Panc1 (cell line): ENCODE results near the gene RILPL1. TPM values are rescaled to one million over a fixed set of nuclear protein-coding genes. Genes with fewer than 3 reads are reported as not detected.
"Not testable (repeated sequence)": the region's sequence is repeated elsewhere in the genome, so short reads cannot be mapped to it uniquely, and the experiment has no call there.

Experiments
- ATAC-seq: fragments of 200-7000 bp; cut with Tn5 transposase; 2 replicates; pipeline ENCODE4 v1.9.1; 2020; ENCODE audit warnings: mild to moderate bottlenecking, moderate library complexity
- BruUV-seq: library from RNA; stranded (reverse); fragments of 400-500 nt; replicated peaks from 2 replicates; lab custom pipeline; 2021; lab: Mats Ljungman, UMichigan
- CTCF ChIA-PET: fragments of 300-600 bp; sonication (Branson Sonifier 250); formaldehyde crosslinking; loops from one replicate; lab custom pipeline; 2022; ENCODE audit warnings: antibody characterized with exemption; lab: Charles Lee
- POLR2A ChIA-PET: fragments of 300-600 bp; sonication (Branson Sonifier 250); formaldehyde crosslinking; loops from one replicate; lab custom pipeline; 2022; ENCODE audit warnings: antibody characterized with exemption; lab: Charles Lee
- DNase-seq: peaks from one replicate; pipeline ENCODE4 v3.0.0-alpha.2; 2010; ENCODE audit warnings: low read depth, low spot score
- H3K27ac ChIP-seq: 2 replicates; pipeline ENCODE4 v1.5.1; 2011; ENCODE audit warnings: mild to moderate bottlenecking, low read length, inconsistent platforms
- H3K27me3 ChIP-seq: fragments of 200-500 bp; sonication (Bioruptor generic); 2 replicates; pipeline ENCODE4 v1.6.0; 2014; ENCODE audit warnings: low read length, inconsistent platforms; ENCODE audit not compliant: control insufficient read depth, insufficient read depth
- H3K36me3 ChIP-seq: fragments of 200-500 bp; sonication (Bioruptor generic); 2 replicates; pipeline ENCODE4 v1.5.1; 2014; ENCODE audit warnings: inconsistent platforms, mild to moderate bottlenecking, low read length, moderate library complexity; ENCODE audit not compliant: control insufficient read depth, insufficient read depth
- H3K4me1 ChIP-seq: 2 replicates; pipeline ENCODE4 v1.5.1; 2011; ENCODE audit warnings: inconsistent platforms, mild to moderate bottlenecking, low read length, moderate library complexity; ENCODE audit not compliant: control insufficient read depth, insufficient read depth
- H3K4me3 ChIP-seq, 2 experiments: 2 replicates each; pipeline ENCODE4 v1.5.1; 2011 to 2012; ENCODE audit warnings: low read depth in 2 of 2, low read length in 2 of 2, mild to moderate bottlenecking in 2 of 2, inconsistent platforms in 1 of 2, moderate library complexity in 1 of 2
- H3K9me3 ChIP-seq: fragments of 200-500 bp; sonication (Bioruptor generic); 2 replicates; pipeline ENCODE4 v1.5.1; 2014; ENCODE audit warnings: low read depth, mild to moderate bottlenecking, inconsistent platforms, low read length, moderate library complexity; ENCODE audit not compliant: control insufficient read depth, insufficient read depth
- CTCF ChIP-seq: fragments of 450-650 bp; IDR thresholded peaks from 2 replicates; pipeline ENCODE4 v1.5.1; 2017; ENCODE audit warnings: mild to moderate bottlenecking
- POLR2AphosphoS5 ChIP-seq: IDR thresholded peaks from 2 replicates; pipeline ENCODE4 v1.6.1; 2012; ENCODE audit warnings: mild to moderate bottlenecking, low read depth, low read length, moderate library complexity
- REST ChIP-seq, 2 experiments: IDR thresholded peaks; 2 replicates each; pipeline ENCODE4 v1.6.1; 2011 to 2012; ENCODE audit warnings: low read depth in 2 of 2, control low read depth in 1 of 2, low read length in 1 of 2, mild to moderate bottlenecking in 1 of 2, moderate library complexity in 1 of 2; ENCODE audit not compliant: insufficient read depth in 1 of 2
- SIN3A ChIP-seq: IDR thresholded peaks from 2 replicates; pipeline ENCODE4 v1.6.1; 2012; ENCODE audit warnings: low read depth, mild to moderate bottlenecking, low read length, moderate library complexity, borderline replicate concordance; ENCODE audit not compliant: insufficient read depth
- TCF7L2 ChIP-seq: IDR thresholded peaks from 2 replicates; pipeline ENCODE4 v1.6.1; 2011; ENCODE audit warnings: mild to moderate bottlenecking, low read depth, low read length, inconsistent platforms
- in situ Hi-C: cut with HindIII; loops from 2 replicates; pipeline ENCODE4 v1.10.0; 2016; ENCODE audit warnings: low sequenced_read_pairs, low pct_unique_long_range_greater_than_20kb
- intact Hi-C: fragments of 100-400 bp; cut with micrococcal nuclease; formaldehyde crosslinking; loops from one replicate; pipeline ENCODE4 v1.10.0; 2022; ENCODE audit not compliant: unreplicated experiment
- total RNA-seq: library from RNA; stranded (reverse); gene quantifications from one replicate; pipeline ENCODE4 v1.2.1, GENCODE V29; 2021; ENCODE audit not compliant: unreplicated experiment

Gene RILPL1
- total RNA-seq, 1 experiment from 2014 or later = 16.2 TPM

GRCh38 chr12:123482876-123483275 is 50.6 kb downstream of the RILPL1 start:
- CTCF ChIA-PET = interaction anchor here (0.6 kb wide), 1 partner anchor 50 kb away, joined by 4 read pairs; no protein-coding TSS in a partner anchor
- POLR2A ChIA-PET = interaction anchor here (0.8 kb wide), 1 partner anchor 26 kb away, joined by 3 read pairs; no protein-coding TSS in a partner anchor
- no peak for TF ChIP-seq POLR2AphosphoS5

GRCh38 chr12:123481251-123481650 is 52.3 kb downstream of the RILPL1 start:
- BruUV-seq, CTCF ChIA-PET, H3K9me3 ChIP-seq, H3K27me3 ChIP-seq, H3K4me1 ChIP-seq, intact Hi-C loops, H3K27ac ChIP-seq, H3K4me3 ChIP-seq, H3K36me3 ChIP-seq, in situ Hi-C loops, ATAC-seq, DNase-seq: not testable (repeated sequence)
- POLR2A ChIA-PET = interaction anchor here (0.7 kb wide), 1 partner anchor 228 kb away, joined by 7 read pairs; no protein-coding TSS in a partner anchor

More at GRCh38 chr12:123482876-123483275, 50.6 kb downstream of the RILPL1 start:
- no peaks in the 10 kb centered on the region for H3K36me3 ChIP-seq
- no peak for ATAC-seq
- H3K9me3 ChIP-seq = no peaks in the 10 kb centered on the region
- BruUV-seq = no TSS peak
- no peaks in the 10 kb centered on the region for H3K27me3 ChIP-seq
- no peaks in the 10 kb centered on the region for H3K4me1 ChIP-seq
- in situ Hi-C loops = no loop called here
- H3K4me3 ChIP-seq = no peak overlapping the region
- no peak for DNase-seq
- intact Hi-C loops = no loop called here
- no peak overlapping the region for H3K27ac ChIP-seq

- Histone ChIP-seq H3K4me3 (no peak overlapping the region), H3K36me3 (no peaks in the 10 kb centered on the region), H3K27ac (no peak overlapping the region), H3K9me3 (no peaks in the 10 kb centered on the region), H3K4me1 (no peaks in the 10 kb centered on the region), H3K27me3 (no peaks in the 10 kb centered on the region)
- peak; percentile 70 for ATAC-seq
- intact Hi-C loops = no loop called here
- in situ Hi-C loops = no loop called here
- no peak for DNase-seq
- ChIA-PET CTCF (no interaction called here), POLR2A (no interaction called here)
- TF ChIP-seq POLR2AphosphoS5 (no peak), CTCF (no peak), REST (IDR thresholded peaks at IDR 0.05; ENCODE audit: insufficient read depth in 1 of 2, low read depth in 2 of 2, low read length in 1 of 2) (no peak), TCF7L2 (no peak), SIN3A (no peak)
- no TSS peak for BruUV-seq
These were observed 53.9 kb downstream of the RILPL1 start for GRCh38 chr12:123479442-123480180.
